GM23338 (cell line): ENCODE data around the gene GREB1L. TPM values are rescaled to one million over a fixed set of nuclear protein-coding genes. Genes with fewer than 3 reads are reported as not detected.

Experiments
- ATAC-seq: fragments of 200-7000 bp; cut with Tn5 transposase; 3 replicates; pipeline ENCODE4 v1.9.1; 2020
- DNase-seq: peaks from one replicate; pipeline ENCODE4 v3.0.0-alpha.2; 2015; ENCODE audit warnings: low spot score
- H2AFZ ChIP-seq: fragments of 200-600 bp; sonication (generic); 2 replicates; pipeline ENCODE4 v1.8.0; 2016; ENCODE audit warnings: antibody characterized with exemption, mild to moderate bottlenecking, moderate library complexity
- H3F3A ChIP-seq: fragments of 200-600 bp; sonication (generic); replicated peaks from 2 replicates; pipeline ENCODE4 v1.8.0; 2017; ENCODE audit warnings: antibody characterized with exemption, mixed run types, low read depth
- H3K27ac ChIP-seq: fragments of 200-600 bp; sonication (generic); 2 replicates; pipeline ENCODE4 v1.6.1; 2016; ENCODE audit warnings: low read depth
- H3K27me3 ChIP-seq: fragments of 200-600 bp; sonication (generic); 2 replicates; pipeline ENCODE4 v1.8.0; 2016; ENCODE audit warnings: mild to moderate bottlenecking, mixed run types, moderate library complexity; ENCODE audit not compliant: insufficient read depth
- H3K36me3 ChIP-seq: fragments of 200-600 bp; sonication (generic); 2 replicates; pipeline ENCODE4 v1.8.0; 2016; ENCODE audit warnings: mild to moderate bottlenecking; ENCODE audit not compliant: insufficient read depth
- H3K4me1 ChIP-seq: fragments of 200-600 bp; sonication (generic); 2 replicates; pipeline ENCODE4 v1.8.0; 2016; ENCODE audit warnings: mild to moderate bottlenecking, moderate library complexity; ENCODE audit not compliant: insufficient read depth
- H3K4me2 ChIP-seq: fragments of 200-600 bp; sonication (generic); 2 replicates; pipeline ENCODE4 v1.7.1; 2017; ENCODE audit warnings: mixed run types
- H3K4me3 ChIP-seq: fragments of 200-600 bp; sonication (generic); 2 replicates; pipeline ENCODE4 v1.6.1; 2016; ENCODE audit warnings: mixed run types
- H3K79me2 ChIP-seq: fragments of 200-600 bp; sonication (generic); replicated peaks from 2 replicates; pipeline ENCODE4 v1.8.0; 2017; ENCODE audit warnings: mild to moderate bottlenecking; ENCODE audit not compliant: insufficient read depth
- H3K9me2 ChIP-seq: fragments of 200-600 bp; sonication (generic); 2 replicates; pipeline ENCODE4 v1.8.0; 2017; ENCODE audit not compliant: insufficient read depth
- H4K20me1 ChIP-seq: fragments of 200-600 bp; sonication (generic); replicated peaks from 2 replicates; pipeline ENCODE4 v1.8.0; 2017; ENCODE audit warnings: mild to moderate bottlenecking; ENCODE audit not compliant: insufficient read depth
- H3K27ac Mint-ChIP-seq: 2 replicates; pipeline ENCODE4 v1.8.0; 2020; ENCODE audit warnings: inconsistent platforms, mild to moderate bottlenecking, moderate library complexity, mixed read lengths
- H3K27me3 Mint-ChIP-seq: 3 replicates; pipeline ENCODE4 v1.8.0; 2022; ENCODE audit warnings: low read depth, mild to moderate bottlenecking, moderate library complexity, mixed read lengths, inconsistent platforms; ENCODE audit not compliant: insufficient read depth, poor library complexity
- H3K36me3 Mint-ChIP-seq: 3 replicates; pipeline ENCODE4 v1.8.0; 2021; ENCODE audit warnings: low read depth, mild to moderate bottlenecking, inconsistent platforms, moderate library complexity, mixed read lengths
- H3K4me1 Mint-ChIP-seq: 3 replicates; pipeline ENCODE4 v1.8.0; 2020; ENCODE audit warnings: mild to moderate bottlenecking, inconsistent platforms, mixed read lengths
- H3K4me3 Mint-ChIP-seq: 3 replicates; pipeline ENCODE4 v1.8.0; 2021; ENCODE audit warnings: moderate library complexity, mild to moderate bottlenecking, inconsistent platforms, mixed read lengths
- H3K9me3 Mint-ChIP-seq: 3 replicates; pipeline ENCODE4 v1.8.0; 2020; ENCODE audit warnings: moderate library complexity, mild to moderate bottlenecking, inconsistent platforms, mixed read lengths
- CREB1 ChIP-seq: fragments of 250-450 bp; sonication (Bioruptor Pico); IDR thresholded peaks from 2 replicates; pipeline ENCODE4 v1.5.0; 2020; ENCODE audit warnings: low read depth, mild to moderate bottlenecking, moderate library complexity
- EZH2 ChIP-seq: fragments of 200-600 bp; sonication (generic); IDR thresholded peaks from one replicate; pipeline ENCODE4 v1.8.0; 2017; ENCODE audit warnings: antibody characterized with exemption, mild to moderate bottlenecking, low read depth; ENCODE audit not compliant: unreplicated experiment
- EZH2phosphoT487 ChIP-seq: fragments of 200-600 bp; sonication (generic); IDR thresholded peaks from one replicate; pipeline ENCODE4 v1.8.1; 2018; ENCODE audit warnings: antibody characterized with exemption; ENCODE audit not compliant: unreplicated experiment
- JUNB ChIP-seq: IDR thresholded peaks from one replicate; pipeline ENCODE4 v1.6.1; 2016; ENCODE audit warnings: antibody characterized with exemption; ENCODE audit not compliant: unreplicated experiment
- NANOG ChIP-seq: IDR thresholded peaks from 2 replicates; pipeline ENCODE4 v1.6.1; 2016; ENCODE audit warnings: antibody characterized with exemption, borderline replicate concordance
- POLR2AphosphoS5 ChIP-seq: IDR thresholded peaks from 2 replicates; pipeline ENCODE4 v1.6.1; 2016; ENCODE audit warnings: antibody characterized with exemption, low read depth
- STAT1 ChIP-seq: IDR thresholded peaks from one replicate; pipeline ENCODE4 v1.6.1; 2016; ENCODE audit warnings: antibody characterized with exemption; ENCODE audit not compliant: unreplicated experiment
- ZNF114 ChIP-seq: fragments of 250-450 bp; sonication (Bioruptor Pico); IDR thresholded peaks from 2 replicates; pipeline ENCODE4 v1.5.0; 2020; ENCODE audit warnings: mild to moderate bottlenecking, moderate library complexity
- ZNF331 ChIP-seq: fragments of 250-450 bp; sonication (Bioruptor Pico); IDR thresholded peaks from 2 replicates; pipeline ENCODE4 v1.5.0; 2020; ENCODE audit warnings: low read depth, mild to moderate bottlenecking, moderate library complexity
- polyA plus RNA-seq: library from polyadenylated mRNA; unstranded; fragments of >200 nt; fragmentation: Nextera tagmentation; extraction: Ambion mirVana; gene quantifications from 2 replicates; pipeline ENCODE4 v1.2.1, GENCODE V29; 2016
- total RNA-seq: library from RNA; depleted of rRNA; stranded (reverse); fragments of >200 nt; shearing (Covaris generic); gene quantifications from 2 replicates; pipeline ENCODE4 v1.2.3, GENCODE V29; 2014
- TF ChIP-seq, protein P1 (sequence below): IDR thresholded peaks from 2 replicates; pipeline ENCODE4 v1.6.1; 2016; ENCODE audit warnings: antibody characterized with exemption
- TF ChIP-seq, protein P2 (sequence below), 2 experiments: fragments of 200-600 bp in 1 of 2; sonication (generic) in 1 of 2; conservative IDR thresholded peaks; 2 replicates each; pipeline versions ENCODE4 v1.5.1 to v1.6.1; 2016 to 2017; ENCODE audit warnings: antibody characterized with exemption in 2 of 2, low read depth in 2 of 2, mild to moderate bottlenecking in 2 of 2, moderate library complexity in 1 of 2
- TF ChIP-seq, protein P3 (sequence below): IDR thresholded peaks from one replicate; pipeline ENCODE4 v1.6.1; 2018; ENCODE audit warnings: antibody characterized with exemption; ENCODE audit not compliant: unreplicated experiment
- TF ChIP-seq, protein P4 (sequence below): fragments of 250-450 bp; sonication (Bioruptor Pico); IDR thresholded peaks from 2 replicates; pipeline ENCODE4 v1.5.0; 2020; ENCODE audit warnings: mild to moderate bottlenecking, moderate library complexity

The GREB1L gene
- total and polyA plus RNA-seq, 2 experiments from 2014 or later: 0.03 to 0.29 TPM

DNA sequence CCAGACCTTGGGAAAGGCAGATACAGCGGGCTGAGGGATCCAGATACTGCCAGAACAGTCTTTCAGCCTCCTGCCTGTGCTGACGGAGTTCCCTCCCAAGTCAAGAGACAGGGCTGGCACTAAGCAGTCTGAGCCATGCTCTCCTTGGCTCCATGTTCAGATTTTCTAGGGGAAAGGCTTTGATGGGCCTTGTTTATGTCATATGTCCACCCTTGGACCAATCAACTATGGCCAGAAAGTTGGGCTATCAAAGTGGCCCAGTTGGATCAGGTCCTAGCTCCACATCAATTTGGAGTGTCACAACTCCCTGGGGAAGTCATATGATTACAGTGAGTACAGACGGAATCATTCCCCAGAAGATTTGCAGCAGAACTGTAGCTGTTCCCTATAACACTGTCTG, 152.0 kb downstream of the GREB1L start:
- H3K79me2 ChIP-seq: no peaks in the 10 kb centered on the region
- TF ChIP-seq ZNF114 (CRISPR knock-in tag) (no peak), NANOG (no peak), STAT1 (no peak), EZH2phosphoT487 (no peak), JUNB (no peak), CREB1 (CRISPR knock-in tag) (no peak), EZH2 (no peak), ZNF331 (CRISPR knock-in tag) (no peak), POLR2AphosphoS5 (no peak)
- TF ChIP-seq, protein P1, sequence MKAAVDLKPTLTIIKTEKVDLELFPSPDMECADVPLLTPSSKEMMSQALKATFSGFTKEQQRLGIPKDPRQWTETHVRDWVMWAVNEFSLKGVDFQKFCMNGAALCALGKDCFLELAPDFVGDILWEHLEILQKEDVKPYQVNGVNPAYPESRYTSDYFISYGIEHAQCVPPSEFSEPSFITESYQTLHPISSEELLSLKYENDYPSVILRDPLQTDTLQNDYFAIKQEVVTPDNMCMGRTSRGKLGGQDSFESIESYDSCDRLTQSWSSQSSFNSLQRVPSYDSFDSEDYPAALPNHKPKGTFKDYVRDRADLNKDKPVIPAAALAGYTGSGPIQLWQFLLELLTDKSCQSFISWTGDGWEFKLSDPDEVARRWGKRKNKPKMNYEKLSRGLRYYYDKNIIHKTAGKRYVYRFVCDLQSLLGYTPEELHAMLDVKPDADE: no peak
- TF ChIP-seq, protein P2, sequence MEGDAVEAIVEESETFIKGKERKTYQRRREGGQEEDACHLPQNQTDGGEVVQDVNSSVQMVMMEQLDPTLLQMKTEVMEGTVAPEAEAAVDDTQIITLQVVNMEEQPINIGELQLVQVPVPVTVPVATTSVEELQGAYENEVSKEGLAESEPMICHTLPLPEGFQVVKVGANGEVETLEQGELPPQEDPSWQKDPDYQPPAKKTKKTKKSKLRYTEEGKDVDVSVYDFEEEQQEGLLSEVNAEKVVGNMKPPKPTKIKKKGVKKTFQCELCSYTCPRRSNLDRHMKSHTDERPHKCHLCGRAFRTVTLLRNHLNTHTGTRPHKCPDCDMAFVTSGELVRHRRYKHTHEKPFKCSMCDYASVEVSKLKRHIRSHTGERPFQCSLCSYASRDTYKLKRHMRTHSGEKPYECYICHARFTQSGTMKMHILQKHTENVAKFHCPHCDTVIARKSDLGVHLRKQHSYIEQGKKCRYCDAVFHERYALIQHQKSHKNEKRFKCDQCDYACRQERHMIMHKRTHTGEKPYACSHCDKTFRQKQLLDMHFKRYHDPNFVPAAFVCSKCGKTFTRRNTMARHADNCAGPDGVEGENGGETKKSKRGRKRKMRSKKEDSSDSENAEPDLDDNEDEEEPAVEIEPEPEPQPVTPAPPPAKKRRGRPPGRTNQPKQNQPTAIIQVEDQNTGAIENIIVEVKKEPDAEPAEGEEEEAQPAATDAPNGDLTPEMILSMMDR (conservative IDR thresholded peaks at IDR 0.05; ENCODE audit: low read depth in 2 of 2): no peak
- TF ChIP-seq, protein P3, sequence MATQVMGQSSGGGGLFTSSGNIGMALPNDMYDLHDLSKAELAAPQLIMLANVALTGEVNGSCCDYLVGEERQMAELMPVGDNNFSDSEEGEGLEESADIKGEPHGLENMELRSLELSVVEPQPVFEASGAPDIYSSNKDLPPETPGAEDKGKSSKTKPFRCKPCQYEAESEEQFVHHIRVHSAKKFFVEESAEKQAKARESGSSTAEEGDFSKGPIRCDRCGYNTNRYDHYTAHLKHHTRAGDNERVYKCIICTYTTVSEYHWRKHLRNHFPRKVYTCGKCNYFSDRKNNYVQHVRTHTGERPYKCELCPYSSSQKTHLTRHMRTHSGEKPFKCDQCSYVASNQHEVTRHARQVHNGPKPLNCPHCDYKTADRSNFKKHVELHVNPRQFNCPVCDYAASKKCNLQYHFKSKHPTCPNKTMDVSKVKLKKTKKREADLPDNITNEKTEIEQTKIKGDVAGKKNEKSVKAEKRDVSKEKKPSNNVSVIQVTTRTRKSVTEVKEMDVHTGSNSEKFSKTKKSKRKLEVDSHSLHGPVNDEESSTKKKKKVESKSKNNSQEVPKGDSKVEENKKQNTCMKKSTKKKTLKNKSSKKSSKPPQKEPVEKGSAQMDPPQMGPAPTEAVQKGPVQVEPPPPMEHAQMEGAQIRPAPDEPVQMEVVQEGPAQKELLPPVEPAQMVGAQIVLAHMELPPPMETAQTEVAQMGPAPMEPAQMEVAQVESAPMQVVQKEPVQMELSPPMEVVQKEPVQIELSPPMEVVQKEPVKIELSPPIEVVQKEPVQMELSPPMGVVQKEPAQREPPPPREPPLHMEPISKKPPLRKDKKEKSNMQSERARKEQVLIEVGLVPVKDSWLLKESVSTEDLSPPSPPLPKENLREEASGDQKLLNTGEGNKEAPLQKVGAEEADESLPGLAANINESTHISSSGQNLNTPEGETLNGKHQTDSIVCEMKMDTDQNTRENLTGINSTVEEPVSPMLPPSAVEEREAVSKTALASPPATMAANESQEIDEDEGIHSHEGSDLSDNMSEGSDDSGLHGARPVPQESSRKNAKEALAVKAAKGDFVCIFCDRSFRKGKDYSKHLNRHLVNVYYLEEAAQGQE: no peak
- TF ChIP-seq, protein P4, sequence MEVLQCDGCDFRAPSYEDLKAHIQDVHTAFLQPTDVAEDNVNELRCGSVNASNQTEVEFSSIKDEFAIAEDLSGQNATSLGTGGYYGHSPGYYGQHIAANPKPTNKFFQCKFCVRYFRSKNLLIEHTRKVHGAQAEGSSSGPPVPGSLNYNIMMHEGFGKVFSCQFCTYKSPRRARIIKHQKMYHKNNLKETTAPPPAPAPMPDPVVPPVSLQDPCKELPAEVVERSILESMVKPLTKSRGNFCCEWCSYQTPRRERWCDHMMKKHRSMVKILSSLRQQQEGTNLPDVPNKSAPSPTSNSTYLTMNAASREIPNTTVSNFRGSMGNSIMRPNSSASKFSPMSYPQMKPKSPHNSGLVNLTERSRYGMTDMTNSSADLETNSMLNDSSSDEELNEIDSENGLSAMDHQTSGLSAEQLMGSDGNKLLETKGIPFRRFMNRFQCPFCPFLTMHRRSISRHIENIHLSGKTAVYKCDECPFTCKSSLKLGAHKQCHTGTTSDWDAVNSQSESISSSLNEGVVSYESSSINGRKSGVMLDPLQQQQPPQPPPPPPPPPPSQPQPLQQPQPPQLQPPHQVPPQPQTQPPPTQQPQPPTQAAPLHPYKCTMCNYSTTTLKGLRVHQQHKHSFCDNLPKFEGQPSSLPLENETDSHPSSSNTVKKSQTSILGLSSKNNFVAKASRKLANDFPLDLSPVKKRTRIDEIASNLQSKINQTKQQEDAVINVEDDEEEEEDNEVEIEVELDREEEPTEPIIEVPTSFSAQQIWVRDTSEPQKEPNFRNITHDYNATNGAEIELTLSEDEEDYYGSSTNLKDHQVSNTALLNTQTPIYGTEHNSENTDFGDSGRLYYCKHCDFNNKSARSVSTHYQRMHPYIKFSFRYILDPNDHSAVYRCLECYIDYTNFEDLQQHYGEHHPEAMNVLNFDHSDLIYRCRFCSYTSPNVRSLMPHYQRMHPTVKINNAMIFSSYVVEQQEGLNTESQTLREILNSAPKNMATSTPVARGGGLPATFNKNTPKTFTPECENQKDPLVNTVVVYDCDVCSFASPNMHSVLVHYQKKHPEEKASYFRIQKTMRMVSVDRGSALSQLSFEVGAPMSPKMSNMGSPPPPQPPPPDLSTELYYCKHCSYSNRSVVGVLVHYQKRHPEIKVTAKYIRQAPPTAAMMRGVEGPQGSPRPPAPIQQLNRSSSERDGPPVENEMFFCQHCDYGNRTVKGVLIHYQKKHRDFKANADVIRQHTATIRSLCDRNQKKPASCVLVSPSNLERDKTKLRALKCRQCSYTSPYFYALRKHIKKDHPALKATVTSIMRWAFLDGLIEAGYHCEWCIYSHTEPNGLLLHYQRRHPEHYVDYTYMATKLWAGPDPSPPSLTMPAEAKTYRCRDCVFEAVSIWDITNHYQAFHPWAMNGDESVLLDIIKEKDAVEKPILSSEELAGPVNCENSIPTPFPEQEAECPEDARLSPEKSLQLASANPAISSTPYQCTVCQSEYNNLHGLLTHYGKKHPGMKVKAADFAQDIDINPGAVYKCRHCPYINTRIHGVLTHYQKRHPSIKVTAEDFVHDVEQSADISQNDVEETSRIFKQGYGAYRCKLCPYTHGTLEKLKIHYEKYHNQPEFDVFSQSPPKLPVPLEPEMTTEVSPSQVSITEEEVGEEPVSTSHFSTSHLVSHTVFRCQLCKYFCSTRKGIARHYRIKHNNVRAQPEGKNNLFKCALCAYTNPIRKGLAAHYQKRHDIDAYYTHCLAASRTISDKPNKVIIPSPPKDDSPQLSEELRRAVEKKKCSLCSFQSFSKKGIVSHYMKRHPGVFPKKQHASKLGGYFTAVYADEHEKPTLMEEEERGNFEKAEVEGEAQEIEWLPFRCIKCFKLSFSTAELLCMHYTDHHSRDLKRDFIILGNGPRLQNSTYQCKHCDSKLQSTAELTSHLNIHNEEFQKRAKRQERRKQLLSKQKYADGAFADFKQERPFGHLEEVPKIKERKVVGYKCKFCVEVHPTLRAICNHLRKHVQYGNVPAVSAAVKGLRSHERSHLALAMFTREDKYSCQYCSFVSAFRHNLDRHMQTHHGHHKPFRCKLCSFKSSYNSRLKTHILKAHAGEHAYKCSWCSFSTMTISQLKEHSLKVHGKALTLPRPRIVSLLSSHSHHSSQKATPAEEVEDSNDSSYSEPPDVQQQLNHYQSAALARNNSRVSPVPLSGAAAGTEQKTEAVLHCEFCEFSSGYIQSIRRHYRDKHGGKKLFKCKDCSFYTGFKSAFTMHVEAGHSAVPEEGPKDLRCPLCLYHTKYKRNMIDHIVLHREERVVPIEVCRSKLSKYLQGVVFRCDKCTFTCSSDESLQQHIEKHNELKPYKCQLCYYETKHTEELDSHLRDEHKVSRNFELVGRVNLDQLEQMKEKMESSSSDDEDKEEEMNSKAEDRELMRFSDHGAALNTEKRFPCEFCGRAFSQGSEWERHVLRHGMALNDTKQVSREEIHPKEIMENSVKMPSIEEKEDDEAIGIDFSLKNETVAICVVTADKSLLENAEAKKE (CRISPR knock-in tag): no peak
- Mint-ChIP-seq H3K27me3 (peaks cover 35% of the 10 kb centered on the region), H3K9me3 (no peaks in the 10 kb centered on the region), H3K27ac (no peak overlapping the region), H3K36me3 (no peaks in the 10 kb centered on the region), H3K4me1 (no peaks in the 10 kb centered on the region; the same call in 2 of the 3 replicates), H3K4me3 (no peak overlapping the region)
- no peaks in the 10 kb centered on the region for H3K4me1 ChIP-seq
- H3K4me3 ChIP-seq: no peak overlapping the region
- peaks cover 84% of the 10 kb centered on the region for H3K27me3 ChIP-seq
- no peaks in the 10 kb centered on the region for H3F3A ChIP-seq
- H2AFZ ChIP-seq: no peak overlapping the region
- H3K36me3 ChIP-seq: no peaks in the 10 kb centered on the region
- no peaks in the 10 kb centered on the region for H3K9me2 ChIP-seq
- no peak overlapping the region for H3K27ac ChIP-seq
- no peak overlapping the region for H3K4me2 ChIP-seq
- H4K20me1 ChIP-seq: peaks cover 20% of the 10 kb centered on the region; the same call in 1 of the 2 replicates
- DNase-seq (no peak), ATAC-seq (no peak)
